Loucy (cell line): ENCODE measurements around the gene ANO5.

Experiments
- H2AFZ ChIP-seq: fragments of 200-600 bp; sonication (generic); 2 replicates; pipeline ENCODE4 v1.6.0; 2016; ENCODE audit warnings: antibody characterized with exemption, mild to moderate bottlenecking, low read length, moderate library complexity
- H3F3A ChIP-seq: fragments of 200-600 bp; 2 replicates; pipeline ENCODE4 v1.6.0; 2016; ENCODE audit warnings: antibody characterized with exemption, low read depth, mild to moderate bottlenecking
- H3K27me3 ChIP-seq: fragments of 200-600 bp; sonication (generic); 2 replicates; pipeline ENCODE4 v1.6.1; 2014; ENCODE audit warnings: low read length, mild to moderate bottlenecking; ENCODE audit not compliant: insufficient read depth, poor library complexity, severe bottlenecking
- H3K36me3 ChIP-seq: fragments of 200-600 bp; sonication (generic); 2 replicates; pipeline ENCODE4 v1.6.1; 2016; ENCODE audit warnings: low read length; ENCODE audit not compliant: insufficient read depth
- H3K4me1 ChIP-seq: fragments of 200-600 bp; sonication (generic); 2 replicates; pipeline ENCODE4 v1.5.1; 2014; ENCODE audit warnings: low read length, mild to moderate bottlenecking; ENCODE audit not compliant: insufficient read depth, poor library complexity, severe bottlenecking
- H3K4me2 ChIP-seq: fragments of 200-600 bp; sonication (generic); 2 replicates; pipeline ENCODE4 v1.6.0; 2014; ENCODE audit warnings: antibody characterized with exemption, low read length, low read depth, mild to moderate bottlenecking; ENCODE audit not compliant: poor library complexity, severe bottlenecking
- H3K4me3 ChIP-seq: fragments of 200-600 bp; sonication (generic); 2 replicates; pipeline ENCODE4 v1.5.1; 2014; ENCODE audit warnings: low read length, mild to moderate bottlenecking, mixed read lengths; ENCODE audit not compliant: poor library complexity, severe bottlenecking
- H3K79me2 ChIP-seq: fragments of 200-600 bp; sonication (generic); 2 replicates; pipeline ENCODE4 v1.6.1; 2014; ENCODE audit warnings: low read length; ENCODE audit not compliant: insufficient read depth
- H3K9ac ChIP-seq: fragments of 200-600 bp; sonication (generic); 2 replicates; pipeline ENCODE4 v1.6.0; 2014; ENCODE audit warnings: mild to moderate bottlenecking, low read depth, low read length, moderate library complexity; ENCODE audit not compliant: poor library complexity, severe bottlenecking
- H3K9me2 ChIP-seq: fragments of 200-600 bp; sonication (generic); replicated peaks from 2 replicates; pipeline ENCODE4 v1.6.1; 2016; ENCODE audit warnings: low read depth, low read length, mixed read lengths
- H3K9me3 ChIP-seq: fragments of 200-600 bp; sonication (generic); 2 replicates; pipeline ENCODE4 v1.6.1; 2014; ENCODE audit warnings: mild to moderate bottlenecking, antibody characterized with exemption, low read length, low read depth; ENCODE audit not compliant: insufficient read depth
- H4K20me1 ChIP-seq: fragments of 200-600 bp; sonication (generic); 2 replicates; pipeline ENCODE4 v1.6.0; 2014; ENCODE audit warnings: antibody characterized with exemption, low read length, mild to moderate bottlenecking; ENCODE audit not compliant: insufficient read depth, poor library complexity, severe bottlenecking
- EZH2phosphoT487 ChIP-seq: fragments of 200-600 bp; IDR thresholded peaks from 2 replicates; pipeline ENCODE4 v1.6.1; 2018; ENCODE audit warnings: antibody characterized with exemption, mild to moderate bottlenecking, moderate library complexity, borderline replicate concordance
- TF ChIP-seq, protein P1 (sequence below): fragments of 200-600 bp; sonication (generic); conservative IDR thresholded peaks from 2 replicates; pipeline ENCODE4 v1.5.1; 2014; ENCODE audit warnings: mild to moderate bottlenecking, antibody characterized with exemption, low read length

ANO5 gene

DNA sequence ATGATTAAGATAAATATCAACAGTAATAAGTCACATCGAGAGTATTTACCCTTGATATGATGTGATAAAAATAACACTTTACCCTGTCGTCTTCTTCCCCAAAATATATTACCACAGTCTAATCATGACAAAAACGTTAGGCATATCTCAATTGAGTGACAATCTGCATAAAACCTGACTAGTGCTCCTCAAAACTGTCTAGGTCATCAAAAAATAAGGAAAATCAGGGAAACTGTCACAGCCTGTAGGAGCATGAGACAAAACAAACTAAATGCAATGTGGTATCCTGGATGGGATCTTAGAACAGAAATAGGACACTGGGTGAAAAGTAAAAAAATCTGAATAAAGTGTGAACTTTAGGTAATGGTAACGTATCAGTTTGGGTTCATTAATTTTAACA is 19.4 kb upstream of the ANO5 start:
- Histone ChIP-seq H4K20me1 (no peaks in the 10 kb centered on the region), H3F3A (no peaks in the 10 kb centered on the region), H3K4me1 (no peaks in the 10 kb centered on the region), H3K4me3 (no peak overlapping the region), H3K36me3 (no peaks in the 10 kb centered on the region), H3K4me2 (no peak overlapping the region), H3K9me2 (no peaks in the 10 kb centered on the region), H3K9me3 (no peaks in the 10 kb centered on the region), H3K79me2 (no peaks in the 10 kb centered on the region), H2AFZ (no peak overlapping the region), H3K27me3 (no peaks in the 10 kb centered on the region), H3K9ac (no peak overlapping the region)
- TF ChIP-seq, protein P1, sequence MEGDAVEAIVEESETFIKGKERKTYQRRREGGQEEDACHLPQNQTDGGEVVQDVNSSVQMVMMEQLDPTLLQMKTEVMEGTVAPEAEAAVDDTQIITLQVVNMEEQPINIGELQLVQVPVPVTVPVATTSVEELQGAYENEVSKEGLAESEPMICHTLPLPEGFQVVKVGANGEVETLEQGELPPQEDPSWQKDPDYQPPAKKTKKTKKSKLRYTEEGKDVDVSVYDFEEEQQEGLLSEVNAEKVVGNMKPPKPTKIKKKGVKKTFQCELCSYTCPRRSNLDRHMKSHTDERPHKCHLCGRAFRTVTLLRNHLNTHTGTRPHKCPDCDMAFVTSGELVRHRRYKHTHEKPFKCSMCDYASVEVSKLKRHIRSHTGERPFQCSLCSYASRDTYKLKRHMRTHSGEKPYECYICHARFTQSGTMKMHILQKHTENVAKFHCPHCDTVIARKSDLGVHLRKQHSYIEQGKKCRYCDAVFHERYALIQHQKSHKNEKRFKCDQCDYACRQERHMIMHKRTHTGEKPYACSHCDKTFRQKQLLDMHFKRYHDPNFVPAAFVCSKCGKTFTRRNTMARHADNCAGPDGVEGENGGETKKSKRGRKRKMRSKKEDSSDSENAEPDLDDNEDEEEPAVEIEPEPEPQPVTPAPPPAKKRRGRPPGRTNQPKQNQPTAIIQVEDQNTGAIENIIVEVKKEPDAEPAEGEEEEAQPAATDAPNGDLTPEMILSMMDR = no peak
- no peak for TF ChIP-seq EZH2phosphoT487

DNA sequence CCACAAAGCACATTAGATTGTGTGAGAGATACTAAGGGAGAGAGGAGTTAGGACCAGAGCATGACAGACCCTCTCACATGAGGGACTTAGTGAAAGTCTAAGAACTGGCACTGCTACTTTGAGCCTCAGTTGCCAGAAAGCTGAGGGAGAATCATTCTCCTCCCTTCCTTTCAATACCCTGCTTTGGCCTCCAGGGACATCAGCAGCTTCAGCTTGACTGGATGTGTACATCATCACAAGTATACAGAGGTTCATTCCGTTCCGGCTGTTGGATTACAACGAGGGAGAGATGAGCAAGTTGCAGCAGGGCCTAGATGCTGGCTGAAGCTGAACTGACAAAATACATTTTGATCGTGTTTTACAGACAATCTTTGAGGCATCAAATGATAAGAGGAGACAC is 15.7 kb upstream of the ANO5 start:
- TF ChIP-seq, protein P1 = no peak
- TF ChIP-seq EZH2phosphoT487 = no peak
- no peak overlapping the region for H2AFZ ChIP-seq

DNA sequence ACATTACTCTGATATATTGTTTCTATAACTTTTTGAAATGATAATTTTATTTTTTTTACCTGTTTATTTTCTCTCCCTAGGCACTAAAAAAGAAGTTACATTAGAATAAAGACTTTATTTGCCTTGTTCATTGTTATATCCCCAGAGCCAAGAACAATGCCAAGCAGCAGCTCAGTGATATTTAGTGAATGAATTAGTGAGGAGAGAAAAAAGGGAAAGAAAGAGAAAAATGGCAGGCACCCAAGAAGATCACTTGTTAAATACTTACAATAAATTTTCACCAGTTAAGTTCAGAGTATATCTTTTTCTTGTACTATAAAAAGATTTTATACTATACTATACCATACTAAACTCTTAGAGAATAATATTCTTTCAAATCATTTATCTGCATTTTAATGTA is 13.3 kb upstream of the ANO5 start:
- Histone ChIP-seq H3K4me3 (no peak overlapping the region), H3K4me2 (no peak overlapping the region)

More for the DNA sequence above, 15.7 kb upstream of the ANO5 start:
- H3K36me3 ChIP-seq = no peaks in the 10 kb centered on the region
- no peak overlapping the region for H3K4me3 ChIP-seq
- no peaks in the 10 kb centered on the region for H3K4me1 ChIP-seq
- H3K4me2 ChIP-seq = no peak overlapping the region
- no peak overlapping the region for H3K9ac ChIP-seq
- no peaks in the 10 kb centered on the region for H3F3A ChIP-seq
- no peaks in the 10 kb centered on the region for H3K27me3 ChIP-seq
- H3K9me2 ChIP-seq = no peaks in the 10 kb centered on the region
- no peaks in the 10 kb centered on the region for H3K79me2 ChIP-seq
- H4K20me1 ChIP-seq = no peaks in the 10 kb centered on the region
- H3K9me3 ChIP-seq = no peaks in the 10 kb centered on the region

More for the DNA sequence above, 13.3 kb upstream of the ANO5 start:
- TF ChIP-seq EZH2phosphoT487 = no peak
- TF ChIP-seq, protein P1 = no peak
- Histone ChIP-seq H3K79me2 (no peaks in the 10 kb centered on the region), H2AFZ (no peak overlapping the region), H3F3A (no peaks in the 10 kb centered on the region), H3K9ac (no peak overlapping the region), H3K9me2 (no peaks in the 10 kb centered on the region), H4K20me1 (no peaks in the 10 kb centered on the region), H3K27me3 (no peaks in the 10 kb centered on the region), H3K4me1 (no peaks in the 10 kb centered on the region), H3K36me3 (no peaks in the 10 kb centered on the region), H3K9me3 (no peaks in the 10 kb centered on the region)
